ENCODE data around the gene KIAA0319L.

DNA sequence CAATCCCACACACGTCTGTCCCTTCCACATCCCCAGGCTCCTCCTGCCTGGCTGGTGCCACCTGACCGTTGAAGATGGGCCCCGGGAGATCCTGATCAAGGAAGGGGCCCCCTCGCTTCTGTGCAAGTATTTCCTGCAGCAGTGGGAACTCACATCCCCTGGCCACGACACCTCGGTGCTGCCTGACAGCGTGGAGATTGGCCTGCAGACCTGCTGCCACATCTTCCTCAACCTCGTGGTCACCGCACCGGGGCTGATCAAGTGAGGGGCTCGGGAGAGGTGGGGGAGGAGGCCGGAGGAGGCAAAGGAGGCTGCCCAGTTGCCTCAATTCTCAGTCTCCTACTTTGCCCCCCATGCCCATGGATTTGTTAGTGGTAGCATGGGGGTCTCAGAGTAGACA lies 6.0 kb upstream of the KIAA0319L start:
- no peak for TF ChIP-seq CTCF (IDR thresholded peaks at IDR 0.05; ENCODE audit: poor library complexity, severe bottlenecking)
- TF ChIP-seq RAD21 (conservative IDR thresholded peaks at IDR 0.05) = no peak
